ENCODE data around the gene DARS2.
"Not testable (repeated sequence)": the region's sequence is repeated elsewhere in the genome, so short reads cannot be mapped to it uniquely, and the experiment has no call there.

Gene DARS2

DNA sequence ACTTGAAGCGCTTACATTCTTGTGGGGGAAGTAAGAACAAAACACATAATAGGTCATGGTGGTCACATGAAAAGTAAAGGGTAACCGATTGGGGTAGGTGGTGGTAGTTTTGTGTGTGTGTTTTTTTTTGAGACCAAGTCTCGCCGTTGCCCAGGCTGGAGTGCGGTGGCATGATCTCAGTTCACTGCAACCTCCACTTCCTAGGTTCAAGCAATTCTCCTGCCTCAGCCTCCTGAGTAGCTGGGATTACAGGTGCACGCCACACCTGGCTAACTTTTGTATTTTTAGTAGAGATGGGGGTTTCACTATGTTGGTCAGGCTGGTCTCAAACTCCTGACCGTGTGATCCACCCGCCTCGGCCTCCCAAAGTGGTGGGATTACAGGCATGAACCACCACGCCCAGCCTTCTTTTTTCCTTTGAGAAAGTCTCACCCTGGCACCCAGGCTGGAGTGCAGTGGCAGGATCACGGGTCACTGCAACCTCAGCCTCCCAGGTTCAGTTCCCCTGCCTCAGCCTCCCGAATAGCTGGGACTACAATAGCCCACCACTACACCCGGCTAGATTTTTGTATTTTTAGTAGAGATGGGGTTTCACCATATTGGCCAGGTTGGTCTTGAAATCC, 37.8 kb downstream of the DARS2 start:
- peaks cover 34% of the 10 kb centered on the region for H3K4me1 ChIP-seq (ENCODE audit: control insufficient read depth, insufficient read depth, low read length)
- H3K36me3 ChIP-seq (ENCODE audit: control insufficient read depth, insufficient read depth, low read length, severe bottlenecking), result peaks cover 72% of the 10 kb centered on the region
- H3K4me3 ChIP-seq (ENCODE audit: low read length); DNase-seq (ENCODE audit: low read depth); H3K9me3 ChIP-seq (ENCODE audit: control insufficient read depth, low read length); H3K9ac ChIP-seq (ENCODE audit: low read length); H3K27me3 ChIP-seq (replicated peaks; ENCODE audit: control insufficient read depth, insufficient read depth, low read length): not testable (repeated sequence)

DNA sequence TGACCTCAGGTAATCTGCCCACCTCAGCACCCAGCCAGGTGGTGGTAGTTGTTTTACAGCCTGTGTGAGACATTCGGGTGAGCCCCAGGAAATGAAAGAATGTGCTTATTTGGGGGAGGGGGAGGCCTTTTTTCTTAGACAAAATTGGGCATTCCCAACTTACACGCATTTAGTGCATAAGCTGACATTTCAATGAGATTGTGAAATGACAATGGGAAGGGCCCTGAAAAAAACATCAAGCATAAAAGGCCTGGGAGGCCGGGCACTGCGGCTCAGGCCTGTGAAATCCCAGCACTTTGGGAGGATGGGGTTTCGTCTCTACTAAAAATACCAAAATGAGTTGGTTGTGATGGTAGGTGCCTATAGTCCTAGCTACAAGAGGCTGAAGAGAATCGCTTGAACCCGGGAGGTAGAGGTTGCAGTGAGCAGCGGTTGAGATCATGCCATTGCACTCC, 38.3 kb downstream of the DARS2 start:
- H3K9me3 ChIP-seq (ENCODE audit: control insufficient read depth, low read length), result no peaks in the 10 kb centered on the region
- no peak overlapping the region for H3K4me3 ChIP-seq (ENCODE audit: low read length)
- peaks cover 34% of the 10 kb centered on the region for H3K4me1 ChIP-seq (ENCODE audit: control insufficient read depth, insufficient read depth, low read length)
- H3K27me3 ChIP-seq (replicated peaks; ENCODE audit: control insufficient read depth, insufficient read depth, low read length), result no peaks in the 10 kb centered on the region
- H3K9ac ChIP-seq (ENCODE audit: low read length), result no peak overlapping the region
- no peak for DNase-seq (ENCODE audit: low read depth)
- peaks cover 67% of the 10 kb centered on the region for H3K36me3 ChIP-seq (ENCODE audit: control insufficient read depth, insufficient read depth, low read length, severe bottlenecking)

DNA sequence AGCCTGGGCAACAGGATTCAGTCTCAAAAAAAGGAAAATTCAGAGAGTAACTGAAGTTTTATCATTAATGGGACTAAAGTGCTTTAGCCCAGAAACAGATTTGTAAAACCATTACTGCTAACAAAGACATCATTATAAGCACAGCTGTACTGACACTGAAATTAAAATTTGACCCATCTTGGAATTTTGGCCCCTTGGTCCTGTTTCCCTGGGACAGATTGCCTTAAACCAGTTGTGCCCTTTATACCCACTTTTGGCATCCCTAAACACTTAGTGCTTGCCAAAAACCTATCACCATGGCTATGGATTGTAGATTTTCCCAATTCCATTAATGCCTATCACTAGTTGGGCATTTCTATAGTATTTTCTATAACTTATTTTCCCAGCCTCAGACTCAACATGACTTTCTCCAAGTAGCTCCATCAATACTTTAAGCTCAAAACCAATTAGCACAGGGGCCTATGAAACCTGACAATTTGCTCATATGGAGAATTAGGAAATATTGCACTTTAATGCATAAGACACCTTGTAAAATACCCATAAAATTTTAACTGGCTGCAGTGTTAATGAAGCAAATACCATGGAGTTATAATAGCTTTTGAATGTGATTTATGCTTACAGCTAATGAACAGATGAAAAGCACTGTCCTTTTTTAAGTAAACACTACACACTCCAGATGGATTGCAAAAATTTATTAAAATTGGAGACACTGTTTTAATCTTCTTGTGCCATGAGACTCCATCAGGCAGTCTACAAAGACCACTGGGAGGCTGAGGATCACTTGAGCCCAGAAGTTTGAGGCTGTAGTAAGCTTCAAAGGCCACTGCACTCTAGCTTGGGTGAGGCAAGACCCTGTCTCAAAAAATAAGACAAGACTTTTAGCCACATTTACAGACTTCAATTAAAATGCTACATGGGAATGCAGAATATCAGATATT, 39.0 kb downstream of the DARS2 start:
- peak overlapping the region; percentile 39 for H3K9ac ChIP-seq (ENCODE audit: low read length)
- H3K4me1 ChIP-seq (ENCODE audit: control insufficient read depth, insufficient read depth, low read length), result peaks cover 34% of the 10 kb centered on the region
- H3K4me3 ChIP-seq (ENCODE audit: low read length), result peak overlapping the region; percentile 100
- DNase-seq (ENCODE audit: low read depth), result no peak
- peaks cover 60% of the 10 kb centered on the region for H3K36me3 ChIP-seq (ENCODE audit: control insufficient read depth, insufficient read depth, low read length, severe bottlenecking)
- no peaks in the 10 kb centered on the region for H3K27me3 ChIP-seq (replicated peaks; ENCODE audit: control insufficient read depth, insufficient read depth, low read length)
- H3K9me3 ChIP-seq (ENCODE audit: control insufficient read depth, low read length), result no peaks in the 10 kb centered on the region

DNA sequence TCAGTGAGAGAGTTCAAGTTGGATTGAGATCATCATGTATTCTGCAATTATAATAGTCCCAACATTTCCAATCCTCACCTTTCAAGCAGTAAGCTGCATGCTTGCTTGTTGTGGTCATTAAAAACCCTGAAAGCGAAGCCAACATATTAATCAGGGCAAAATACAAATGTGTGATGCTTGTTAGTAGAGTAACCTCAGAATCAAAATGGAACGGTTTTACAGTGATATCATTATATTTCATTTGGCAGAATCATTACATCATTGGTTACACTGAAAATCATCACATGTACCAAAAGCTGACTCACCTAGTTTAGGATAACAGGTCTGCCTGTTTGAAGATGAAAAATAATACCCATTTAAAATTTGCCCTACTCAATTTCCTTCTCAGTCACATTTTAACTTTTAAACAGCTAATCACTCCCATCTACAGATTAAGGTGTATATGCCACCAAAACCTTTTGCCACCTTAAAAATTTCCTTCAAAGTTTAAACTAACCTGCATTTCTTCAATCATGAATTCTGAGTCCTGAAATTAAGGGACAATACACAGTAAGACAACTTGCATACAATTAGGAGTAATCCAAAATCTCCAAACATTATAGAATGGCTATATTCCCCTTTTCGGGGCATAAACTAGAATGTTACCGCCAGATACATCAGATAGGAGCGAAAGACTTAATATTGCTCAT, 39.9 kb downstream of the DARS2 start:
- Histone ChIP-seq H3K9ac (ENCODE audit: low read length) (peak overlapping the region; percentile 39), H3K9me3 (ENCODE audit: control insufficient read depth, low read length) (no peaks in the 10 kb centered on the region), H3K27me3 (replicated peaks; ENCODE audit: control insufficient read depth, insufficient read depth, low read length) (no peaks in the 10 kb centered on the region), H3K36me3 (ENCODE audit: control insufficient read depth, insufficient read depth, low read length, severe bottlenecking) (peaks cover 56% of the 10 kb centered on the region), H3K4me3 (ENCODE audit: low read length) (peak overlapping the region; percentile 100), H3K4me1 (ENCODE audit: control insufficient read depth, insufficient read depth, low read length) (peaks cover 40% of the 10 kb centered on the region)
- DNase-seq (ENCODE audit: low read depth), result no peak

DNA sequence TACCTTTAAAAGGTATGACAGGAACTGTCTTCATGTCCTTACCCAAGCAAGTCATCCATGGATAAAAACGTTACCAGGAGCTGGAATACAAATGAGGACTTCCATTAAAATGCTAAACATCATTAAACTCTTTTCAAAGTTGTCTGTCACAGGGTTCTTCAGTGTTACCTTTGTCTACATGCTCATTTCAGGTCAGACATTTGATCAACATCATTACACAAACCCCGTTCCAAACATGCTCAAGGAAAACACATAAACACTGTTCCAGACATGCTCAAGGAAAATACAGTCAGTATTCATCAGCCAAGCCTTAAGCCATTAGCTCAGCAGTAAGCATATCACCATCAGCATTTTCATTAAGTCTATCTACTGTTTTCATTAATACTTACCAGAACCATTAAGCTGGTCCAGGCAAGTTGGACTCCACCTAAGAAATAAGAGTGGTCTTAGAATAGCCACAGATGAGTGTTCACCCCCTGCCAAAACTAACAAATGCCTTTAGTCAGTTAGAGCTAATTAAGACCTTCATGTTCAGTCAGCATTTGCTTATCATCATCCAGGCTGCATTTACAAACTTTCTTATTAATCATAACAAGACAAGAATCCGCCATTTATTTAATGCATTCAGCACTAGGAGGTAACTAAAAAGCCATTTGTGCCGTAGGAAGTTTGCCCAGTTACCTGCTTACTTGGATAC, 41.1 kb downstream of the DARS2 start:
- Histone ChIP-seq H3K27me3 (replicated peaks; ENCODE audit: control insufficient read depth, insufficient read depth, low read length) (no peaks in the 10 kb centered on the region), H3K4me1 (ENCODE audit: control insufficient read depth, insufficient read depth, low read length) (peaks cover 49% of the 10 kb centered on the region), H3K36me3 (ENCODE audit: control insufficient read depth, insufficient read depth, low read length, severe bottlenecking) (peaks cover 56% of the 10 kb centered on the region), H3K9ac (ENCODE audit: low read length) (peak overlapping the region; percentile 95), H3K9me3 (ENCODE audit: control insufficient read depth, low read length) (no peaks in the 10 kb centered on the region), H3K4me3 (ENCODE audit: low read length) (peak overlapping the region; percentile 100)
- no peak for DNase-seq (ENCODE audit: low read depth)

DNA sequence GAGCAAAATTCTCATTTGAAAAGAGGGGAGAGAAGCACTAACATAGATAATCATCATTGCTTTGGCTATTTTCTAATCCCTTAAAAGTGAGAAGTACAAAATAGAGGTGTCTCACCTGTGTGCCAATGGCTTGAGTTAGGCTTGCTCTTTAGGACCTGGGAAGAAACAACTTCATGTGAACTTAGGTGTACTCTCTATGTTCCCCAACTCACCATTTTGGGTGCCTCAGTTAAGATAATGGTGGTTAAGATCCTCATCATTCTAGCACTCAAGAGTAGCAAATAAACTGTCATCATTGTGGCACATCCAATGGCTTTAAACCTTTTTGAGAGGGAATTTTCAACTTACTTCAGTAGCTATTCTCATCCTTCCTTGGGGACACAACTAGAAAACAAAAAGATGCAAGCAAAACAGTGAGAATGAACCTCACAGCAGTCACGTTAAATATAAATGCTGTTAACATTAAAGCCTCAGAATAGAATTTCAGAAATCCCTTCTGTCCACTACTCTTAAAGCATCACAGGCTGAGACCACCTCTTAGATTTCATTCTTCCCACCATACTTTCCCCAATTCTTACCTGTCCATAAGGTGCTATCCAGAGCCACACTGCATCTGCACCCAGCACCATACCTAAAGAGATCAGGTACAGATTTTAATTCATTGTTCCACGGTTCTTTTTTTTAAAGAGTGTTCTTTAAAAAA, 42.1 kb downstream of the DARS2 start:
- H3K27me3 ChIP-seq (replicated peaks; ENCODE audit: control insufficient read depth, insufficient read depth, low read length), result no peaks in the 10 kb centered on the region
- peaks cover 49% of the 10 kb centered on the region for H3K4me1 ChIP-seq (ENCODE audit: control insufficient read depth, insufficient read depth, low read length)
- DNase-seq (ENCODE audit: low read depth), result no peak
- H3K9me3 ChIP-seq (ENCODE audit: control insufficient read depth, low read length), result no peaks in the 10 kb centered on the region
- H3K4me3 ChIP-seq (ENCODE audit: low read length), result peak overlapping the region; percentile 100
- peaks cover 62% of the 10 kb centered on the region for H3K36me3 ChIP-seq (ENCODE audit: control insufficient read depth, insufficient read depth, low read length, severe bottlenecking)
- H3K9ac ChIP-seq (ENCODE audit: low read length), result peak overlapping the region; percentile 95

DNA sequence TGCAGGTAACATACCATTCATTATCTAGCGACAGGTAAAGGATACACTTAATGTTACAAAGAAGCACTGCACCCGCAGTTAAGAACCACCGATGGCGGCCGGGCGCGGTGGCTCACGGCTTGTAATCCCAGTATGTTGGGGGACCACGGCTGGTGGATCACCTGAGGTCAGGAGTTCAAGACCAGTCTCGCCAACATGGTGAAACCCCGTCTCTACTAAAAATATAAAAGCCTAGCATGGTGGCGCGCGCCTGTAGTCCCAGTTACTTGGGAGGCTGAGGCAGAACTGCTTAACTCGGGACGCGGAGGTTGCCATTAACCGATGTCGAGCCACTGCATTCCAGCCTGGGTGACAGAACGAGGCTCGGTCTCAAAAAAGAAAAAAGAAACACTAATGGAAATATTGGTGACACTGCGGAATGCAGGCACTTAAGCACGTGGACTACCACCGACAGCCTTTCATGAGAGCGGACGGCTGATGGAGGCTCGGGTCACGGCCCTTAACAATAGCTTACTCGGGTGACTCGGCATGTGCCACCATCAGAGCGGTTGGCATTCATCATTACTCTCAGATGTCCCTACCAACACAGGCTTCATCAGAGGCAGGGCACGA, 42.8 kb downstream of the DARS2 start:
- peak overlapping the region; percentile 95 for H3K9ac ChIP-seq (ENCODE audit: low read length)
- no peak for DNase-seq (ENCODE audit: low read depth)
- no peaks in the 10 kb centered on the region for H3K9me3 ChIP-seq (ENCODE audit: control insufficient read depth, low read length)
- peaks cover 49% of the 10 kb centered on the region for H3K4me1 ChIP-seq (ENCODE audit: control insufficient read depth, insufficient read depth, low read length)
- H3K27me3 ChIP-seq (replicated peaks; ENCODE audit: control insufficient read depth, insufficient read depth, low read length), result no peaks in the 10 kb centered on the region
- H3K4me3 ChIP-seq (ENCODE audit: low read length), result peak overlapping the region; percentile 100
- H3K36me3 ChIP-seq (ENCODE audit: control insufficient read depth, insufficient read depth, low read length, severe bottlenecking), result peaks cover 60% of the 10 kb centered on the region

DNA sequence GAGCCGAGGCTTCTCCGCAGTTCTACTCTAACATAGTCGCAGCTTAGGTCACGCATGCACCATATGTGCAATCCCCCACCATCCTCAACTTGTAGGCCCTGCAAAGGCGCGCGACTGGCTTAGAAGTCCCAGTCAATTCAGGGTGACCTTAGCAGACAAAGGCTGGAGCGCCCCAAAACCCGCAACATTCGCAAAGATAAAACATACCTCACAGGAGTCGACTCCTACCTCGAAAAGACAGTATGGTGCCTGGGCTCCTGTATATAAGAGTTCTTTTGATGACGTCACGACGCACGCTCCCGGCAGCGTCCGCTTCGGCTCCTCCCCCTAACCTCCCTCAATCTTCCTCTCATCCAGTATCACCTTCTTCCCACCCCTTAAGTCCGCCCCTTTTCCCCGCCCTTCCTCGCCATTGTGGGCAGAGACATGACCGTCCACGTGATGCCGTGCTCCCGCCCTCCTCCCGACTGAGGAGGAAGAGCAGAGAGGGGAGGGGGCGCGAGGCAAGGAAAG, 43.3 kb downstream of the DARS2 start, which contains the start of gene GAS5:
Gene GAS5, minus strand, starts transcription at position 237 of the 513 bp plus-strand sequence.
- H3K4me3 ChIP-seq (ENCODE audit: low read length), result peak within 1 kb of the TSS; percentile 100
- peak; percentile 100 for DNase-seq (ENCODE audit: low read depth)
- H3K4me1 ChIP-seq (ENCODE audit: control insufficient read depth, insufficient read depth, low read length), result peaks cover 49% of the 10 kb centered on the region
- no peaks in the 10 kb centered on the region for H3K27me3 ChIP-seq (replicated peaks; ENCODE audit: control insufficient read depth, insufficient read depth, low read length)
- no peaks in the 10 kb centered on the region for H3K9me3 ChIP-seq (ENCODE audit: control insufficient read depth, low read length)
- H3K9ac ChIP-seq (ENCODE audit: low read length), result peak within 1 kb of the TSS; percentile 95
- H3K36me3 ChIP-seq (ENCODE audit: control insufficient read depth, insufficient read depth, low read length, severe bottlenecking), result peaks cover 54% of the 10 kb centered on the region

DNA sequence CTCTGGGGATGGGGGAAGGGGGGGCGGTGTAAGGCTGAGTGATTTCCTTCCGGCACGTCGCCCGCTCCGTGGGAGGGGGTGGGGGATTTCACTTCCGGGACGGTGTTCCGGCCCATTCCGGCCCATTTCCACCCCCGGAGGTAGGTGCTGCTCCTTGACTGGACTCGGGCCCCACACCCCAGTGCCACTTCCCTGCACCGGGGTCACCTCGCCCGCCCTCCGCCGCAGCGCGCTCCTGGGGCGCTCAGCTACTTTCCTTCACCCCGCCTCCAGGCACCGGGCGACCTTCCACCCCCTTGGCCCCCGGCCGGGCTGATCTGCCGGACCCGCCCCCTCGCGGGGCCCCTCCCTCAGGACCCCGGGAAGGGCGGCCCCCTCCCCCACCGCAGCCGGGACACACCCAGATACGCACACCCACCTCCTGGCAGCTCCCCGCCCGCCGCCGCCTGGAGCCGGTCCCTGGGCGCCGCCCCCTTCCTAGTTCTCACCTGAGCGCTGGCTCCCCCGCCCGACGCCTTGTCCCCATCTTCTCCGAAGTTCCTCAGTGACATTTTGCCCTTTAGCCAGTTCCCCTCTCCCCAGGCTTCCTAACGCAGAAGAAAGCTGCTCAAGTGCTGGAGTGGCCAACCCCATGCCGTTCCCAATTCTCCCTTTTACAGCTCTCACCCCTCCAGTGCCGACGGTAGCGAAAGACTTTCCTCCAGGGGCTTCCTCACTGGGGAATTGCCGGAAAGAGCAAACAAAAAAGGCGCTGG, 44.0 kb downstream of the DARS2 start, which contains the start of gene ZBTB37:
Gene ZBTB37, plus strand, starts transcription at position 115 of the 755 bp plus-strand sequence. CDS start 1,846 bp downstream, outside the sequence.
- Histone ChIP-seq H3K36me3 (ENCODE audit: control insufficient read depth, insufficient read depth, low read length, severe bottlenecking) (peaks cover 48% of the 10 kb centered on the region), H3K9me3 (ENCODE audit: control insufficient read depth, low read length) (no peaks in the 10 kb centered on the region), H3K4me1 (ENCODE audit: control insufficient read depth, insufficient read depth, low read length) (peaks cover 46% of the 10 kb centered on the region), H3K4me3 (ENCODE audit: low read length) (peak within 1 kb of the TSS; percentile 100), H3K27me3 (replicated peaks; ENCODE audit: control insufficient read depth, insufficient read depth, low read length) (no peaks in the 10 kb centered on the region), H3K9ac (ENCODE audit: low read length) (peak within 1 kb of the TSS; percentile 95)
- peak; percentile 80 for DNase-seq (ENCODE audit: low read depth)
